Kidney epithelial cell (primary cell): ENCODE data around the gene PAQR5. TPM values are rescaled to one million over a fixed set of nuclear protein-coding genes. Genes with fewer than 3 reads are reported as not detected.

Experiments
- DNase-seq: peaks from one replicate; pipeline ENCODE4 v3.0.0-alpha.2; 2010; ENCODE audit warnings: low read depth
- H3K27me3 ChIP-seq: 2 replicates; pipeline ENCODE4 v1.6.0; 2011; ENCODE audit warnings: low read length; ENCODE audit not compliant: control insufficient read depth, insufficient read depth
- H3K36me3 ChIP-seq: 2 replicates; pipeline ENCODE4 v1.5.1; 2011; ENCODE audit warnings: low read length; ENCODE audit not compliant: control insufficient read depth, insufficient read depth
- H3K4me3 ChIP-seq: 2 replicates; pipeline ENCODE4 v1.5.1; 2011; ENCODE audit warnings: low read depth, mild to moderate bottlenecking, control low read depth, low read length
- CTCF ChIP-seq: IDR thresholded peaks from 2 replicates; pipeline ENCODE4 v1.5.1; 2011; ENCODE audit warnings: mild to moderate bottlenecking, moderate library complexity, low read length, control low read depth, inconsistent platforms; ENCODE audit not compliant: insufficient read depth, poor library complexity, severe bottlenecking
- total RNA-seq: library from RNA; depleted of rRNA; stranded (reverse); fragments of >200 nt; gene quantifications from 2 replicates; pipeline ENCODE4 v1.2.3, GENCODE V29; 2015

The PAQR5 gene
- total RNA-seq, 1 donor from 2014 or later, result 9.7 TPM

- no peaks in the 10 kb centered on the region for H3K27me3 ChIP-seq
- H3K36me3 ChIP-seq, result no peaks in the 10 kb centered on the region
- no peak for DNase-seq
- H3K4me3 ChIP-seq, result no peak overlapping the region
- no peak for TF ChIP-seq CTCF
These were observed 136.0 kb downstream of the PAQR5 start for GRCh38 chr15:69434679-69435078.

GRCh38 chr15:69435985-69436384 is 137.3 kb downstream of the PAQR5 start:
- DNase-seq, result no peak
- Histone ChIP-seq H3K4me3 (no peak overlapping the region), H3K36me3 (no peaks in the 10 kb centered on the region), H3K27me3 (no peaks in the 10 kb centered on the region)
- no peak for TF ChIP-seq CTCF

GRCh38 chr15:69436951-69437350 is 138.2 kb downstream of the PAQR5 start:
- H3K36me3 ChIP-seq, result no peaks in the 10 kb centered on the region
- H3K27me3 ChIP-seq, result no peaks in the 10 kb centered on the region
- no peak overlapping the region for H3K4me3 ChIP-seq
- DNase-seq, result no peak
- no peak for TF ChIP-seq CTCF

GRCh38 chr15:69439623-69440022 is 140.9 kb downstream of the PAQR5 start:
- DNase-seq, result no peak
- no peaks in the 10 kb centered on the region for H3K36me3 ChIP-seq

GRCh38 chr15:69443032-69443611 is 144.4 kb downstream of the PAQR5 start:
- H3K27me3 ChIP-seq, result no peaks in the 10 kb centered on the region
- no peak overlapping the region for H3K4me3 ChIP-seq
- peaks cover 2% of the 10 kb centered on the region for H3K36me3 ChIP-seq
- DNase-seq, result no peak
- no peak for TF ChIP-seq CTCF

More at GRCh38 chr15:69439623-69440022, 140.9 kb downstream of the PAQR5 start:
- Histone ChIP-seq H3K27me3 (no peaks in the 10 kb centered on the region), H3K4me3 (no peak overlapping the region)
- TF ChIP-seq CTCF, result no peak

GRCh38 chr15:69444686-69445085 is 146.0 kb downstream of the PAQR5 start:
- peaks cover 2% of the 10 kb centered on the region for H3K36me3 ChIP-seq
- no peak overlapping the region for H3K4me3 ChIP-seq
- DNase-seq, result no peak

More at GRCh38 chr15:69444686-69445085, 146.0 kb downstream of the PAQR5 start:
- H3K27me3 ChIP-seq, result no peaks in the 10 kb centered on the region
- no peak for TF ChIP-seq CTCF
